KBM-7 (cell line): ENCODE data around the gene BPIFB1.

ENCODE experiments used
- DNase-seq: peaks from one replicate; pipeline ENCODE4 v3.0.0-alpha.2; 2015
- in situ Hi-C: fragments of 300-500 bp; cut with MboI; formaldehyde crosslinking; loops from 2 replicates; pipeline ENCODE4 v1.14.3; 2020; ENCODE audit warnings: low sequenced_read_pairs, low pct_unique_long_range_greater_than_20kb, mixed read lengths

Gene BPIFB1

DNA sequence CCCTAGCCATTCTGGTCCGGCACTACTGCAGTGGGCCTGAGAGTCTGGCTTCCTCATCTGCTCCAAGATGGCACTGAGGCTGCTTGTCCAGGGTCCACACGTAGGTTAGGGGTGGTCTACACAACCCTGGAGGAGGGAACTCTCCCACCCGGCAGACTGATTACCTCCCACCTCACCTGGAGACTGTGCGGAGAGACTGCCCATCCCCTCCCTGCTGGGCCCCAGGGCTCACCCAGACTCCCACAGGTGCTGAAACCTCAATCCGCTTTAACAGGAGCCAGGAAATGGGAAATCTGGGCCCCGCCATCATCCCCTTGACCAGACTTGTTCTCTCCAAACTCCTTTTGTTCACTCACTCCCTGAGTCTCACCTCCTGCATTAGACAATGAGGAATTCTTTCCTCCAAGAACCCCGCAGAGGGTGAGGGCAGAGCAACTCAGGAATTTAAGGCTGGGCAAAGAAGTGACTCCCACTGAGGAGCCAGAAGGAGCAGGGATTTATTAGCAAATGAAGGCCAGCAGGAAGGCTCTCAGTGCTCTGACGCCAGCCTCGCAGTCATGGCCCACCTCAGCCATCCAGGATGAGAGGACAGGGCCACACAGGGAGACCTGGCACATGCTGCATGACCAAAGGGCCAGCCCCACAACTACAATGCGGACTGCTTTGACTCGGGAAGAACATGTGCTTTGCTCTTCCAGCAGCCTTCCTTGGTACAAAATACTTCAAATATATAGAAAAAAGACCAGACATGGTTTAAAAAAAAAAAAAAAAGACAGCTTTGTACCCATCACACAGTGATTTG, 65.3 kb downstream of the BPIFB1 start:
- no peak for DNase-seq
- in situ Hi-C loops = no loop called here

DNA sequence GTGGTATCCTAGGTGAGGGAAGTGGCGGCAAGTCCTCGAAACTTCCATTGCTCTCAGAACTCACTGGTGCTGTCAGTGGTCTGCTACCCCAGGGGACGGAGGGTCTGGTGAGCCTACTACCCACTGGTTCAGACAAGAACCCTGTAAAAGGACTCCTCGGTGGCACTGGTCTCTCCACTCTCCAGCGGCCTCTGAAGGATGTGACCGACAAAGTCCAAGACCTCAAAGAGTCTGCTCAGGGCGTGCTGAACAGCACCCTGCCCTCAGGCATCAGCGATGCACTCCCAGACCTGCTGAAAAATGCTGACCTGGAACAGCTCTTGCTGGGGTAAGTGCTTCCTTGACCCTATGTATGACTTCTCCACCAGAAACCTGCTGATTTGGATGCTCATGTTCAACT, 66.5 kb downstream of the BPIFB1 start:
- in situ Hi-C loops = no loop called here
- DNase-seq = no peak

DNA sequence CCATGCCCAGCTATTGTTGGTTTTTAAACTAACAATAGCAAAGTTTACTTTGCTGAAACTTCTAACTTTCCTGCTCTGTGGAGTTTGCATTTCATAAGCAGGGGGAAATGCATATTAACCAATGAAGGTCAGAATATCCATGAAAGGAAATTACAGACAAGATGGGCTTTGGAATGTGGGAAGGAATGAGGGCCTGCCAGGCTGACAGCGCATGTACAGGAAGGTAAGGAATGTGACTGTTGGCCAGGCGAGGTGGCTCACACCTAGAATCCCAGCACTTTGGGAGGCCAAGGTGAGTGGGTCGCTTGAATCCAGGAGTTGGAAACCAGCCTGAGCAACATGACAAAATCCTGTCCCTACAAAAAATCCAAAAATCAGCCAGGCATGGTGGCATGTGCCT, 68.7 kb downstream of the BPIFB1 start:
- no peak for DNase-seq
- in situ Hi-C loops = no loop called here

DNA sequence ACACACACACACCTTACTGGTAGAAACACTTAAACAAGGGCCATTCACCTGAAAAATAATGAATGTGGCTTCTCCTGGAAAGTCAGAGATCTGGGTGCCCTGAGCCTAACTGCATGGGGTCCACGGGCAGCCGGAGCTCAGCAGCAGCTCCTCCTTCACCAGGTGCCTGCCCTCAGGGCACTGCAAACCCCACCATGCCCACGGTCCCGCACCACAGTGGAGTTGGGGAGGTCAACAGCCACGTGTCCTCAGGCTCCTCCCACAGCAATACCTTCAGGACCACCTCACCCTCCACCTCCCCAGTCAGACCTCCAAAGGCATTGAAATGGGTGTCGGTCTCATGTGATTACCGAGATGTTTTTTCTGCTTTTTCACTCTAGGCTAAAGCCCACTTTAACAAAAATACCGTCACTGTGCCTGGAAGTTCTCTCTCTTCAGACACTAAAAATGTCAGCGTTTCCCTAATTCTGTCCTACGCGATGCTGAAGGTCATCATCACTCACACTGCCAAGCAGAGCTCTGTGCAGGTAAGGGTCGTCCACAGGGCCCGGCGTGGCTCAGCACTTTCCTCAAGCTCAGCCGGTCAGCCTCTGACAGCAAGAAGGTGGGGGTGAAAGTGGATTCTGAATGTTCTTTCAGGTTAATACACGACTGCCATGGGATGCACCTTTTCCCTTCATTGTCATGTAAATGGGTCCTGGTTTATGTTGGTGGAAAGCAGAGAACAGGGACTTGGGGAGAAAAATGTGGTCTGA, 69.4 kb downstream of the BPIFB1 start:
- in situ Hi-C loops = no loop called here
- no peak for DNase-seq

DNA sequence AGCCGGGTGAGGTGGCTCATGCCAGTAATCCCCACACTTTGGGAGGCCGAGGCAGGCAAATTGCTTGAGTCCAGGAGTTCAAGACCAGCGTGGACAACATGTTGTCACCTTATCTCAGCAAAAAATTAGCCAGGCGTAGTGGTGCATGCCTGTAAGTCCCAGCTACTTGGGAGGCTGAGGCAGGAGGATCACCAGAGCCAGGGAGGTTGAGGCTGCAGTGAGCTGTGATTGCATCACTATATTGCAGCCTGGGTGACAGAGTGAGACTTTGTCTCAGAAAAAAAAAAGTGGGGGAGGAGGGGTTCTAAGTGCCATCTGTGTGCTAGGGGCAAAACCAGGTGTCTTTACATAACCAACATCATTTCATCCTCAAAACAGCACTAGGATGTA, 70.0 kb downstream of the BPIFB1 start:
- no peak for DNase-seq
- in situ Hi-C loops = no loop called here
